ENCODE data around the gene NEDD9.

NEDD9 gene

GRCh38 chr6:11250108-11250507 is 17.6 kb upstream of the NEDD9 start:
- H3K4me3 ChIP-seq (ENCODE audit: low read depth, low read length), result no peak overlapping the region
- DNase-seq (ENCODE audit: low read depth), result no peak
- TF ChIP-seq, protein P1, sequence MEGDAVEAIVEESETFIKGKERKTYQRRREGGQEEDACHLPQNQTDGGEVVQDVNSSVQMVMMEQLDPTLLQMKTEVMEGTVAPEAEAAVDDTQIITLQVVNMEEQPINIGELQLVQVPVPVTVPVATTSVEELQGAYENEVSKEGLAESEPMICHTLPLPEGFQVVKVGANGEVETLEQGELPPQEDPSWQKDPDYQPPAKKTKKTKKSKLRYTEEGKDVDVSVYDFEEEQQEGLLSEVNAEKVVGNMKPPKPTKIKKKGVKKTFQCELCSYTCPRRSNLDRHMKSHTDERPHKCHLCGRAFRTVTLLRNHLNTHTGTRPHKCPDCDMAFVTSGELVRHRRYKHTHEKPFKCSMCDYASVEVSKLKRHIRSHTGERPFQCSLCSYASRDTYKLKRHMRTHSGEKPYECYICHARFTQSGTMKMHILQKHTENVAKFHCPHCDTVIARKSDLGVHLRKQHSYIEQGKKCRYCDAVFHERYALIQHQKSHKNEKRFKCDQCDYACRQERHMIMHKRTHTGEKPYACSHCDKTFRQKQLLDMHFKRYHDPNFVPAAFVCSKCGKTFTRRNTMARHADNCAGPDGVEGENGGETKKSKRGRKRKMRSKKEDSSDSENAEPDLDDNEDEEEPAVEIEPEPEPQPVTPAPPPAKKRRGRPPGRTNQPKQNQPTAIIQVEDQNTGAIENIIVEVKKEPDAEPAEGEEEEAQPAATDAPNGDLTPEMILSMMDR (conservative IDR thresholded peaks at IDR 0.05; ENCODE audit: low read depth, low read length), result no peak

- no peak overlapping the region for H3K4me3 ChIP-seq (ENCODE audit: low read depth, low read length)
- TF ChIP-seq, protein P1 (conservative IDR thresholded peaks at IDR 0.05; ENCODE audit: low read depth, low read length), result no peak
- DNase-seq (ENCODE audit: low read depth), result no peak
These were observed 16.7 kb upstream of the NEDD9 start for GRCh38 chr6:11248974-11249761.

DNA sequence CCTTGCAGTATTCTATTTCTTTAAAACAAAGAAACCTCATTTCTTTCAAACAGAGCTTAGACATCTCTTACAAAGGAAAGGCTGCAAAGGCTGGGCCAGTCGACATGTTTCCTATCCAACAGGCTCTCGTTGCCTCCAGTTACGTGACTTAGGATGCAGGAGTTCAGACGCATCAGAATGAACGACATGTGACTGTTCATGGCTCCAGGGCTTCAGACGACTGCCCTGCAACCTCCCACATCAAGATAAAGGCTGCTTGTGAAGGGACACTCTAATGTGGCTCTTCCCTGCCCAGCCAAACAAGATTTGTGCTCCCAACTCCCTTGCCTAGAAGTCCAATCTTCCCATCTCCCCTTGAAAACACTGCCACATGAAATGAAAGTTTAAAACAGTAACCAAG is 14.3 kb upstream of the NEDD9 start:
- no peak overlapping the region for H3K4me3 ChIP-seq (ENCODE audit: low read depth, low read length)
- TF ChIP-seq, protein P1 (conservative IDR thresholded peaks at IDR 0.05; ENCODE audit: low read depth, low read length), result no peak
- no peak for DNase-seq (ENCODE audit: low read depth)

- DNase-seq (ENCODE audit: low read depth), result no peak
- TF ChIP-seq, protein P1 (conservative IDR thresholded peaks at IDR 0.05; ENCODE audit: low read depth, low read length), result no peak
- H3K4me3 ChIP-seq (ENCODE audit: low read depth, low read length), result no peak overlapping the region
These were observed 13.2 kb upstream of the NEDD9 start for GRCh38 chr6:11245381-11246256.

GRCh38 chr6:11244387-11245126 is 12.1 kb upstream of the NEDD9 start:
- TF ChIP-seq, protein P1 (conservative IDR thresholded peaks at IDR 0.05; ENCODE audit: low read depth, low read length), result no peak
- DNase-seq (ENCODE audit: low read depth), result no peak
- no peak overlapping the region for H3K4me3 ChIP-seq (ENCODE audit: low read depth, low read length)

DNA sequence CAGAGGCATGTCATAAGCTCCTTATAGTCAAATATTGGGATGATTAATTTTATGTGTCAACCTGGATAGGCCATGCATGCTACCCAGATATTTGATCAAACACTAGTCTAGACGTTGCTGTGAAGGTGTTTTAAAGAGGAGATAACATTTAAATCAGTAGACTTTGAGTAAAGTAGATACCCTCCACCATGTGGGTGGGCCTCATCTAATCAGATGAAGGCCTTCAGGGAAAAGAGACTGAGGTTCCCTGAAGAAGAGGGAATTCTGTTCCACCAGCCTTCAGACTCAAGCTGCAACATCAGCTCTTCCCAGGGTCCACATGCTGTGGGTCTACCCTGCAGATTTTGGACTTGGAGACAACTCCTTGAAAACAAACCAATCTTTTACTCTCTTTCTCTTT is 11.4 kb upstream of the NEDD9 start:
- H3K4me3 ChIP-seq (ENCODE audit: low read depth, low read length), result no peak overlapping the region
- DNase-seq (ENCODE audit: low read depth), result no peak
- TF ChIP-seq, protein P1 (conservative IDR thresholded peaks at IDR 0.05; ENCODE audit: low read depth, low read length), result no peak

All from choroid plexus epithelial cell (primary cell).